ENCODE measurements around the gene ANKRD23.

The ANKRD23 gene

DNA sequence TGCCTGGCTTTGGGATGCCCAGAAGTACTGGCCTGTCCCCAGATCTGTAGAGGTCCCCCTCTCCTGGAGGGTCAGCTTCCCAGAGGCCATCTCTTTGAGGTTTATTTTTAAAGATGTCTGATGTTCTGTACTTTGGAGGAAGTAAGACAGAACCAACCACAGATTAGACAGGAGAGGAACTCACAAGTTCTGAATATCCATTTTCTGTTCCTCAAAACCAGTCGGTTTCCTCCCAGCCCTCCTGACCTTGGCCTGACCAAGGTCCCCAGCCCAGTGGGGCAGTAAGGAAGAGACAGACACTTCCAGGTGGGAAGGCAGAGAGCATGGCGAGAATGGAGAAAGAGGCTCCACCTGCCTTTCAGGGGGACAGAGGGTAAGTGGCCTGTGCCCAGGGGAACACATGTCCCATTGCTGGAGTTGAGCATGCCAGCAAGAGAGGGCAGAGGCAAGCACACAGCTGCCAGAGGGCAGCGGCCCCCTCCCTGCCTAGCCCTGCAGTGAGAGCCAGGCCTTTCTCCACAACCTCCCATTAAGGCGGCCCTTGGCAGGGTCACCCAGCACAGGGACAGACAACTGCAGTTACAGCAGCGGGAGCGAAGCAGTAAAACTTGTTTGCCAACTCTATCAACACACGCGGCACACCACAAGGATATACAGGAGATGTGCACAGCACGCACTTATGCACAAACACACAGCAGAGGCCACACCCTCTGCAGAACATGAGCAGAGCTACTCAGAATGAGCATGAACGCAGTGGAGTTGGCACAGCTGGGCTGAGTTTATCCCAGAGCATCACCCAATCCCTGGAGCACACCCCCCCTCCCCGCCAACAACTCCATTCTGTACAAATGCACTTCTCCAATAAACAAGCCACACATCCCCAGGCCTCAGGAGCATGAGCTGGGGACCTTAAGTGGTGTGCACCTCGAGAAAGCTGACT, 44.5 kb upstream of the ANKRD23 start:
- TF ChIP-seq, protein P1, sequence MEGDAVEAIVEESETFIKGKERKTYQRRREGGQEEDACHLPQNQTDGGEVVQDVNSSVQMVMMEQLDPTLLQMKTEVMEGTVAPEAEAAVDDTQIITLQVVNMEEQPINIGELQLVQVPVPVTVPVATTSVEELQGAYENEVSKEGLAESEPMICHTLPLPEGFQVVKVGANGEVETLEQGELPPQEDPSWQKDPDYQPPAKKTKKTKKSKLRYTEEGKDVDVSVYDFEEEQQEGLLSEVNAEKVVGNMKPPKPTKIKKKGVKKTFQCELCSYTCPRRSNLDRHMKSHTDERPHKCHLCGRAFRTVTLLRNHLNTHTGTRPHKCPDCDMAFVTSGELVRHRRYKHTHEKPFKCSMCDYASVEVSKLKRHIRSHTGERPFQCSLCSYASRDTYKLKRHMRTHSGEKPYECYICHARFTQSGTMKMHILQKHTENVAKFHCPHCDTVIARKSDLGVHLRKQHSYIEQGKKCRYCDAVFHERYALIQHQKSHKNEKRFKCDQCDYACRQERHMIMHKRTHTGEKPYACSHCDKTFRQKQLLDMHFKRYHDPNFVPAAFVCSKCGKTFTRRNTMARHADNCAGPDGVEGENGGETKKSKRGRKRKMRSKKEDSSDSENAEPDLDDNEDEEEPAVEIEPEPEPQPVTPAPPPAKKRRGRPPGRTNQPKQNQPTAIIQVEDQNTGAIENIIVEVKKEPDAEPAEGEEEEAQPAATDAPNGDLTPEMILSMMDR (IDR thresholded peaks at IDR 0.05; ENCODE audit: poor library complexity, severe bottlenecking) = no peak
- H3K27me3 ChIP-seq (ENCODE audit: insufficient read depth, poor library complexity, severe bottlenecking) = no peaks in the 10 kb centered on the region
- DNase-seq (ENCODE audit: low spot score) = no peak
- no peak; the same call in 2 of the 3 replicates for ATAC-seq (ENCODE audit: low read depth)
- no peaks in the 10 kb centered on the region for H3K9me3 ChIP-seq (ENCODE audit: severe bottlenecking)
- H3K4me3 ChIP-seq (ENCODE audit: severe bottlenecking) = no peak overlapping the region
- no peak overlapping the region for H3K27ac ChIP-seq (ENCODE audit: poor library complexity, severe bottlenecking)
- H3K36me3 ChIP-seq (ENCODE audit: low read depth) = no peaks in the 10 kb centered on the region
- H3K4me1 ChIP-seq (ENCODE audit: insufficient read depth, poor library complexity, severe bottlenecking) = peaks cover 40% of the 10 kb centered on the region

DNA sequence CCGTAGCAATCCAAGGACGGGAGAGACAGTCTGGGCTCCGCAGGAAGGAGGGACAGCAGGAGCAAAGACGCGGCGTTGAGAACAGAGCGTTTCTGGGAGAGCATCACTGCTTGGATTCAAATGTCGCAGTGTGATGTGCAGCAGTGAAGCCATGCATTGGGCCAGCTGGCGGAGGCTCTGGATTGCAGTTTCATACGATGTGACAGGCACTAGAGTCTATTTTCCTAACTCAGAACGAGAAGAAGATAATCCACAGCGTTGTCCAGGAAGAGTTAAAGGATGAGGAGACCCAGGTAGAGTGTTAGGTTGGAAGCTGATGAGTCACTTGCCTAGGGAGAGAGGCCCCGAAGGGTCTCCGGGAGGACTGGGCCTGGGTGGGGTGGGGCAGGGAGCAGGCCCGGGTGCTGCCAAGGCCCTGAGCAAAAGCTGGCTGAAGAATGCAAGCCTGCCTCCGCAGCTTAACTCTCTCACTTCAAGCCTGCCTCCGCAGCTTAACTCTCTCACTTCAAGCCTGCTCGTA, 43.7 kb upstream of the ANKRD23 start:
- DNase-seq (ENCODE audit: low spot score) (no peak), ATAC-seq (ENCODE audit: low read depth) (no peak; the same call in 2 of the 3 replicates)
- no peaks in the 10 kb centered on the region for H3K9me3 ChIP-seq (ENCODE audit: severe bottlenecking)
- TF ChIP-seq, protein P1 (IDR thresholded peaks at IDR 0.05; ENCODE audit: poor library complexity, severe bottlenecking) = no peak
- no peak overlapping the region for H3K4me3 ChIP-seq (ENCODE audit: severe bottlenecking)
- peaks cover 45% of the 10 kb centered on the region for H3K4me1 ChIP-seq (ENCODE audit: insufficient read depth, poor library complexity, severe bottlenecking)
- no peak overlapping the region for H3K27ac ChIP-seq (ENCODE audit: poor library complexity, severe bottlenecking)
- H3K36me3 ChIP-seq (ENCODE audit: low read depth) = no peaks in the 10 kb centered on the region
- no peaks in the 10 kb centered on the region for H3K27me3 ChIP-seq (ENCODE audit: insufficient read depth, poor library complexity, severe bottlenecking)

DNA sequence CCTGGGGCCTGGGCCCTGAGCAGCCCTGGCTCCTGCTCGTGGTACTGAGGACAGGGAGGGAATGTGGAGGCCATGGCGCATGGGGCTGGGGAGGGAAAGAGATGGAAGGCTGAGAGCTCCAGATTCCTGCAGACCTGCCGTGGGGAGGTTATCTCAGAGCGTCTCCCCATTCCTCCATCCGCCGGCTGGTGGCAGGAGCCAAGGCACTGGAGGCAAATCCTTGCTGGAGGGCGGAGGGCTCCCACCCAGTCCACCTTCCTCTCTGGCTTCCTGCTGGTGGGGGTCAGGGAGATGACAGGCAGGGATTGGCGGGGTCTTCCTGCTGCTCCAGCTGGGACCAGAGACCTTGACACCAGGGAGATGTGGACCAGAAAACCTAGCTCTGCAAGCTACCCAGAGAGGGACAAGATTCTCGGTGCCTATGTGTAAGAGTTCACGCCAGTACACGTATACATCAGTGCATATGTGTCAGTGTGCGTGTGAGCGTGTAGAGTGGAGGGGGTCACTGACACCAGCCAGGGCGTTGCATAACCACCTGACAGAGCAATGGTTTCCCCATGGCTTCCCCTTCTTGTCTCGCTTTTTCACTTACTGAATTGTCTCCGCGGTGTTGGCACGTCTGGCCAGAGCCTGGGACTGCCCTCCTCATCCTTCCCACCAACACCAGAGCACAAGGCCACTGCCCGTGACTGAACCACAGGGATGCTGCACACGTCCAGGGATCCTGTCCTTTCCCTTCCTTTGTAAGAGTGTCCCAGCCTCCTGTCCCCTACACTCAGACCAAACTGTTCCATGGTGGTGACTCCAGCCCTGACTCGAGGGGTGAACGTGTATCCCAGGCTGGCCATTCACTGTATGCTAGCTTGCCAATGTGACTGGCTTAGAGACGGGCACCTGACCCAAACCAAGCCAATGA, 41.9 kb upstream of the ANKRD23 start:
- no peak for DNase-seq (ENCODE audit: low spot score)
- Histone ChIP-seq H3K4me1 (ENCODE audit: insufficient read depth, poor library complexity, severe bottlenecking) (peaks cover 50% of the 10 kb centered on the region), H3K9me3 (ENCODE audit: severe bottlenecking) (no peaks in the 10 kb centered on the region), H3K4me3 (ENCODE audit: severe bottlenecking) (no peak overlapping the region), H3K27me3 (ENCODE audit: insufficient read depth, poor library complexity, severe bottlenecking) (no peaks in the 10 kb centered on the region), H3K27ac (ENCODE audit: poor library complexity, severe bottlenecking) (no peak overlapping the region), H3K36me3 (ENCODE audit: low read depth) (no peaks in the 10 kb centered on the region)
- TF ChIP-seq, protein P1 (IDR thresholded peaks at IDR 0.05; ENCODE audit: poor library complexity, severe bottlenecking) = no peak
- ATAC-seq (ENCODE audit: low read depth) = no peak

DNA sequence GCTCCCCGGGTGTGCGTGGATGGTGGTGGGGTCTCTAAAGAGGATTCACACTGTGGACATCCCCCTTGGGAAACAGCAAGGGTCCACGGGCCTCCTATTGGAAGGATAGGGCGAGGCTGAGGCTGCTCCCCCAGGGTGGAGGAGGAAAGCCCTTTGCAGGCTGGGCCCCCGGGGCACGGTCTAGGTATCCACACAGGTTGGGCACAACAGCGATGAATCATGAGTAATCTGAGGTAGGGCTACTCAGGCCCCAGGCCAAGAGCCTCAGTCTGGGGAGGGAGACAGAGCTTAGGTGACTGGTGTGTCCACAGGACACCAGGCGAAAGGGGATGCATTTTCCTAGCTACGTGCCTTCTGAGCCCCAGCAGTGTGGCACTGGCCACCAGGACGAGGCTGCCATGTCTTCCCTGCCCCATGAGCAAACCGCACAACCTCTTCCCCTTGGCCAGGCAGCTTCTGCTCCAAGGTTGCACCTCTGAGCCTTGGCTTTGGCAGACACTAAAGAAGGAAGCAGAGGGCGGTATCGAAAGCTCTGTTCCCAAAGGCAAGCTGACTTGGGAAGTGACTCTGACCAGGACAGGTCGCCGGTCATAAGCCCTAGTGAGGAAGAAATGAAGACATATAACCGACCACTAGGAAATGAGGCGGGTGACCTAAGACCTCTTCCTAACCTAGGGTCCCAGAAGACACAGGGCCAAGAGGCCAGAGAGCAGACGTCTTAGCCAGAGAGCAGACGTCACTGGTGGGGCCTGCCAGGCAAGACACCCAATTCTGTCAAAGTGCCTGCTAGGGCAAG, 40.7 kb upstream of the ANKRD23 start:
- DNase-seq (ENCODE audit: low spot score) (no peak), ATAC-seq (ENCODE audit: low read depth) (peak; percentile 78)
- TF ChIP-seq, protein P1 (IDR thresholded peaks at IDR 0.05; ENCODE audit: poor library complexity, severe bottlenecking) = no peak
- Histone ChIP-seq H3K4me3 (ENCODE audit: severe bottlenecking) (no peak overlapping the region), H3K36me3 (ENCODE audit: low read depth) (no peaks in the 10 kb centered on the region), H3K27ac (ENCODE audit: poor library complexity, severe bottlenecking) (no peak overlapping the region), H3K9me3 (ENCODE audit: severe bottlenecking) (no peaks in the 10 kb centered on the region), H3K4me1 (ENCODE audit: insufficient read depth, poor library complexity, severe bottlenecking) (peaks cover 50% of the 10 kb centered on the region), H3K27me3 (ENCODE audit: insufficient read depth, poor library complexity, severe bottlenecking) (no peaks in the 10 kb centered on the region)

Data from RWPE2 (cell line).